Measurements from ENCODE around the gene CNTN1.

- TF ChIP-seq POLR2A (IDR thresholded peaks at IDR 0.05) (no peak), CTCF (IDR thresholded peaks at IDR 0.05) (no peak)
Measured at GRCh38 chr12:40827683-40828592, 135.7 kb downstream of the CNTN1 start.
